Adipose tissue (tissue), 3 donors: ENCODE data around the gene MTLN. TPM values are rescaled to one million over a fixed set of nuclear protein-coding genes. Genes with fewer than 3 reads are reported as not detected.
"Not testable (repeated sequence)": the region's sequence is repeated elsewhere in the genome, so short reads cannot be mapped to it uniquely, and the experiment has no call there.

ENCODE experiments used
- H3K27ac ChIP-seq: one replicate; pipeline ENCODE4 v1.5.1; 2013; ENCODE audit warnings: low read depth, low read length
- WGBS, 3 donors: extraction: QIAGEN DNeasy Blood & Tissue Kit; methylation state at CpG; one replicate each; pipeline ENCODE4 v1.1.7; 2013; 5-methylcytosine and 5-hydroxymethylcytosine counted together
- polyA plus RNA-seq, 3 donors: library from polyadenylated mRNA; stranded (reverse); fragments of 200-250 nt; gene quantifications; one replicate each; pipeline ENCODE4 v1.2.3, GENCODE V29; 2013
- donor health status: healthy with polysubstance abuse.
- donor health status: Bipolar disorder and iron deficiency.
- donor health status: healthy.

The MTLN gene
- polyA plus RNA-seq, 3 donors, result 68.9 to 200 (median 162) TPM

DNA sequence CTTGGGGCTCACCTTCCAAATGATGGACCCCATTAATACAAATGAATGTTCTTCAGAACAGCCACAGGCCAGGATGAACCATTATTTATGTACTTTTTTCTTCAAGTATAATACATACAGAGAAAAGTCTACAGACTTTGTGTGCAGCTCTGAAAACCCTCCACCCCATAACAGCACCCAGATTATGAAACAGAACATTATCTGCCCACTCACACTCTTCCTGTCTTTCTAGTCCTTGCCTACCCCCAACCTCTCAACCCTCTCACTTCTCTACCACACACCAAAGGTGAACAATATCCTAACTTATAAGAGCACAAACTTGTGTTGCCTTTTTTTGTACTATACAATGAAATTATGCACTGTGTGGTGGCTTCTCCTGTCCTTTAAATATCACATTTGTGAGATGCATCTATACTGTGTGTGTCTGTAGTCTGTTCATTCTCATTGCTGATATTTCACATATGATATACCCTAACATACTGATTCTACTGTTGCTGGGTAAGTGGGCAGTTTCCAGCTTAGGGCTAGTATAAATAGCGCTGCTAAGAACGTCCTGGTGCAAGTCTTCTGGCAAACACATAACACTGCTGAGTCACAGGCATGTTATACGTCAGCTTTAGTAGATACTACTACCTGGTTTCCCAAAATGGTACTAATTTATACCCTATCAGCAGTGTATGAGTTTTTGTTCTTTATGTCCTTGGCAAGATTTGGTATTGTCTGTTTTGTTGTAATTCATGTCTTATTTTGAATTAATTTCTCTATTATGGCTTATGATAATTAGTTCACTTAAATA lies 6.5 kb downstream of the MTLN start:
- no peak overlapping the region for H3K27ac ChIP-seq
- WGBS, 3 donors, result 49 to 62% (median 51%) methylated on average over 3 of the region's 3 CpGs

DNA sequence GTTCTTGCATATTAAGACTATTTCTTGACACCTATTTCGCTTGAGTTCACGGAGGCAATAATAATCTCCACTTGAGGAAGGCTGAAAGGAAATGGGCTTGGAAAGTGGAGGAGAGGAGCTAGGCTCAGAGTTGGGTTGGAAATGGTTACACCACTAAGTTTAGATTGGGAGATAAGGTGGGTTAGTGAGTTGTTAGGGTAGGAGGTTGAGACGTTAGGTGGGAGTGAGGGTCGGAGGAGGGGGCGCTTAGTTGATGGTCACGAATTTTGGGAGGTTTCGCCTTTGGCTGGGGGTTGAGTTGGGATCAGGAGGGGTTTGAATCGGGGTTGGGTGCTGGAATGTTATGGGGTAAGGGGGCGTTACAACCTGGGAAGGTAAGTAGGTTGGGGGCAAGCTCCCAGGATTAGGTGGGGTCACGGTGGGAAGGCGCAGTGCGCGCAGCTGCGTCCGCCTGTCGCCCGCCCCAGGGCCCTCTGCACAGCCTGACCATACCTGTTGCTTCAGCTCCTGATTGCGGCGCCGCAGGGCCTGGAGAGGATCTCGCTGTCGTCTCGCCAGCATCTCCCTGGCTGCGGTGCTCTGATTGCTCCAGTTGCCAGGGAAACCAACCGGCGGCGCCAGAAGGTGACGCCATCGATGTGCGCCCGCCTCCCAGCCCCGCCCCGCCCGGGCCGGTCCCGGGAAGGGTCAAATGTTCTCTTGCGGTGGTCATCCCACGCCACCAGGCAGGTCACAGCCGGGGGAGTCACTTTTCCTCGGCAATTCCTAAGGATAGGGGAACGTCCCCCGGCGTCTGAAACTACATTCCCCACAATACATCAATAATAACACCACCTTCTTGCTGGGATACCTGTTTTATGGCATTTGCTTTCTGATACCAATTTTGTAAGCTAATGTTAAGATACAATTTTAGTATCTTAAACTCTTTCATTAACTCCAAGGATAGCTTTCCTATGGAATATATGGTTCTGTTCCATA lies 7.7 kb downstream of the MTLN start, which contains the start of gene NPHP1:
NPHP1 (minus strand) TSS at position 606 of the 978 bp plus-strand sequence; CDS start at position 561, 45 bp downstream.
- H3K27ac ChIP-seq, result no peak within 1 kb of the TSS
- 1 to 2% (median 2%) methylated on average over 43 of the region's 43 CpGs for WGBS, 3 donors

GRCh38 chr2:110198016-110198415 lies 14.3 kb downstream of the MTLN start:
- WGBS, 3 donors, result 69 to 73% (median 73%) methylated on average over 3 of the region's 3 CpGs
- H3K27ac ChIP-seq, result no peak overlapping the region

DNA sequence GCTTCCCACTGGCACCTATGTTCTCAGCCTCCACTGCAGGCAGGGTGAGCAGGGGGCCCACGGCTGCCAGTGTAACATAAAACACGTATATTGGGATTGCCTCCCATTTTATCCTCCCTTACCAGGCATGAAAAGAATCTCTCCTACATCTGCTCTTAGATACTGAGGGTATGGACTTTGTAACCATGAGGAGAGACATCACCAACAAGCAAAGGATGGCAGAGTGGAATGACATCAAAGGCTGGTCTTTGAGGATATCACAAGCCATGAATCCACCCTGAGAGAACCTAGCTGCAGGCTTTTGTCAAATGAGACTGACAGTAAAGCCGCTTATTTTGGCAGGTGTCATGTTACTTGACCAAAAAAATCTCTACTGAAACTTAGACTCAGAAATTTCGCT lies 14.9 kb downstream of the MTLN start:
- 73 to 86% (median 81%) methylated on average over 4 of the region's 4 CpGs for WGBS, 3 donors
- H3K27ac ChIP-seq, result no peak overlapping the region

GRCh38 chr2:110190169-110190568 lies 22.2 kb downstream of the MTLN start:
- not testable (repeated sequence) for H3K27ac ChIP-seq
- 97 to 98% (median 97%) methylated on average over 19 to 23 of the region's 23 CpGs for WGBS, 3 donors

GRCh38 chr2:110182449-110182848 lies 29.9 kb downstream of the MTLN start:
- no peak overlapping the region for H3K27ac ChIP-seq
- 91 to 94% (median 93%) methylated on average over 2 of the region's 2 CpGs for WGBS, 3 donors

DNA sequence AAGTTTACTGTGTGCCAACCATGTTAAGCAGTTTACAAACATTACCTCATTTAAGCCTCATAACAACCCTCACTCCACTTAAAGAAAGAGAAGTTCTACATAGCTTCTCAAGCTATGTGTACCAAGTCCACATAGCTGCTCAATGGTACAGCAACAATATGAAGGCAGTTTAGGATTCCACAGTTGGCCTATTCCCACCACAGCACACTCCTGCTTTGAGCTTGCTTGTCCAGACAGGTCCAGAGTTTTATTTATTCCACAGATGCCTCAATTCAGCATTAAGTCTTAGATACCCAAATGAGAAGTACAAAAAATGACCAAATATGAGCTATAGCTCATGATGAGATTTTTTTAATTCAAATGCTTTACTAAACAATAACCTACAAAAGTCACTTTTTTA lies 32.3 kb downstream of the MTLN start:
- H3K27ac ChIP-seq, result no peak overlapping the region

- no peak overlapping the region for H3K27ac ChIP-seq
- 73 to 90% (median 81%) methylated on average over 1 of the region's 1 CpG for WGBS, 3 donors
Measured at GRCh38 chr2:110173523-110173922, 38.8 kb downstream of the MTLN start.

DNA sequence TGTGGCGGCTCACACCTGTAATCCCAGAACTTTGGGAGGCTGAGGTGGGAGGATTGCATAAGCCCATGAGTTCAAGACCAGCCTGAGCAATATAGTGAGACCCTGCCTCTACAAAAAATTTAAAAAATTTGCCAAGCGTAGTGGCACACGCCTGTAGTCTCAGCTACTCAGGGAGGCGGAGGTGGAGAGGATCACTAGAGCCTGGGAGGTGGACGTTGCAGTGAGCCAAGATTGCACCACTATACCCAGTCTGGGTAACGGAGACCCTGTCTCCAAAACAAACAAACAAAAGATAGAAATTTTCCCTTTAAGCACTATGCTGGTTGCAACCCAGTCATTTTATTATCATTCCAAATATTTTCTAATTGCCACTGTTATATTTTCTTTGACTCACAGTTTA lies 39.8 kb downstream of the MTLN start:
- H3K27ac ChIP-seq, result no peak overlapping the region
- whole genome bisulfite sequencing, 3 donors, result 92 to 94% (median 94%) methylated on average over 6 of the region's 6 CpGs

GRCh38 chr2:110170102-110170501 lies 42.2 kb downstream of the MTLN start:
- H3K27ac ChIP-seq, result no peak overlapping the region
- 91 to 94% (median 94%) methylated on average over 3 of the region's 3 CpGs for WGBS, 3 donors

- H3K27ac ChIP-seq, result no peak overlapping the region
- 70 to 82% (median 79%) methylated on average over 5 of the region's 5 CpGs for WGBS, 3 donors
Measured at GRCh38 chr2:110167326-110168000, 44.9 kb downstream of the MTLN start.

GRCh38 chr2:110166266-110166665 lies 46.1 kb downstream of the MTLN start:
- H3K27ac ChIP-seq, result no peak overlapping the region
- WGBS, 3 donors, result 84 to 94% (median 90%) methylated on average over 2 of the region's 2 CpGs

Other genes with a start within 250 kb of the MTLN start
- gene MALL, start 96.7 kb downstream of the MTLN start, polyA plus RNA-seq, result 10 to 100 TPM in 2 of 3 donors, 1 to 10 TPM in 1; 1.8 to 20.1 (median 10.8) TPM
- gene NPHP1, start 7.5 kb downstream of the MTLN start, polyA plus RNA-seq, result 1 to 10 TPM; 1.6 to 2.6 (median 1.9) TPM